Hepatic stellate cell (primary cell): Measurements from ENCODE around the gene NUDT14.
A peak's percentile ranks its signal among the peaks of the same experiment; 100 is the strongest.

Experiments
- DNase-seq: peaks from one replicate; pipeline ENCODE4 v3.0.0; 2011; ENCODE audit warnings: low spot score

Gene NUDT14

GRCh38 chr14:105159344-105159743, 21.8 kb downstream of the NUDT14 start:
- no peak for DNase-seq

GRCh38 chr14:105158794-105159193, 22.3 kb downstream of the NUDT14 start:
- DNase-seq, result no peak

GRCh38 chr14:105157872-105158271, 23.2 kb downstream of the NUDT14 start:
- DNase-seq, result no peak

GRCh38 chr14:105156414-105157375, 24.4 kb downstream of the NUDT14 start:
- DNase-seq, result no peak

GRCh38 chr14:105155681-105156413, 25.3 kb downstream of the NUDT14 start:
- DNase-seq, result no peak

GRCh38 chr14:105155071-105155651, 26.0 kb downstream of the NUDT14 start:
- DNase-seq, result no peak

- DNase-seq, result peak; percentile 66
Measured at GRCh38 chr14:105154476-105154871, 26.6 kb downstream of the NUDT14 start.

GRCh38 chr14:105153739-105154475, 27.2 kb downstream of the NUDT14 start:
- DNase-seq, result no peak

GRCh38 chr14:105153331-105153731, 27.8 kb downstream of the NUDT14 start:
- DNase-seq, result no peak

- no peak for DNase-seq
Measured at GRCh38 chr14:105152794-105153241, 28.3 kb downstream of the NUDT14 start.

- DNase-seq, result peak; percentile 63
Measured at GRCh38 chr14:105151838-105152793, 29.0 kb downstream of the NUDT14 start.

GRCh38 chr14:105151084-105151837, 29.9 kb downstream of the NUDT14 start:
- no peak for DNase-seq

- DNase-seq, result no peak
Measured at GRCh38 chr14:105150368-105151083, 30.6 kb downstream of the NUDT14 start.

- DNase-seq, result no peak
Measured at GRCh38 chr14:105150026-105150367, 31.1 kb downstream of the NUDT14 start.

- DNase-seq, result no peak
Measured at GRCh38 chr14:105149146-105149781, 31.8 kb downstream of the NUDT14 start.

- DNase-seq, result no peak
Measured at GRCh38 chr14:105148604-105149145, 32.4 kb downstream of the NUDT14 start.

GRCh38 chr14:105147671-105148603, 33.2 kb downstream of the NUDT14 start:
- DNase-seq, result no peak
